ENCODE results near the gene OTUB1.

The OTUB1 gene

GRCh38 chr11:63974259-63975143, 11.7 kb upstream of the OTUB1 start, which contains the start of gene COX8A:
Gene COX8A (plus strand): TSS chr11:63974620. CDS start chr11:63974681, 61 bp downstream.
- H3K4me3 ChIP-seq (ENCODE audit: insufficient read depth, low read depth, low read length, poor library complexity, severe bottlenecking), result peak within 1 kb of the TSS; percentile 100
- peak; percentile 90 to 96 (median 96) for DNase-seq
- no peaks in the 10 kb centered on the region for H3K27me3 ChIP-seq (replicated peaks; ENCODE audit: control insufficient read depth, insufficient read depth, low read length, poor library complexity, severe bottlenecking)
- H3K4me1 ChIP-seq (ENCODE audit: control insufficient read depth, insufficient read depth, low read length, poor library complexity, severe bottlenecking), result peaks cover 11% of the 10 kb centered on the region
- H3K36me3 ChIP-seq (ENCODE audit: control insufficient read depth, insufficient read depth, low read length), result peaks cover 2% of the 10 kb centered on the region
- peak within 1 kb of the TSS; percentile 94 for H3K27ac ChIP-seq (ENCODE audit: insufficient read depth, low read length, poor library complexity, severe bottlenecking)
- H3K9me3 ChIP-seq (ENCODE audit: control insufficient read depth, low read length), result no peaks in the 10 kb centered on the region

GRCh38 chr11:63978551-63979239, 7.5 kb upstream of the OTUB1 start:
- peaks cover 2% of the 10 kb centered on the region for H3K36me3 ChIP-seq (ENCODE audit: control insufficient read depth, insufficient read depth, low read length)
- no peak overlapping the region for H3K27ac ChIP-seq (ENCODE audit: insufficient read depth, low read length, poor library complexity, severe bottlenecking)
- no peaks in the 10 kb centered on the region for H3K27me3 ChIP-seq (replicated peaks; ENCODE audit: control insufficient read depth, insufficient read depth, low read length, poor library complexity, severe bottlenecking)
- DNase-seq, result no peak
- no peaks in the 10 kb centered on the region for H3K9me3 ChIP-seq (ENCODE audit: control insufficient read depth, low read length)
- H3K4me3 ChIP-seq (ENCODE audit: insufficient read depth, low read depth, low read length, poor library complexity, severe bottlenecking), result no peak overlapping the region
- peaks cover 11% of the 10 kb centered on the region for H3K4me1 ChIP-seq (ENCODE audit: control insufficient read depth, insufficient read depth, low read length, poor library complexity, severe bottlenecking)

- Histone ChIP-seq H3K4me1 (ENCODE audit: control insufficient read depth, insufficient read depth, low read length, poor library complexity, severe bottlenecking) (peaks cover 11% of the 10 kb centered on the region), H3K27ac (ENCODE audit: insufficient read depth, low read length, poor library complexity, severe bottlenecking) (no peak overlapping the region), H3K4me3 (ENCODE audit: insufficient read depth, low read depth, low read length, poor library complexity, severe bottlenecking) (no peak overlapping the region), H3K36me3 (ENCODE audit: control insufficient read depth, insufficient read depth, low read length) (peaks cover 2% of the 10 kb centered on the region), H3K27me3 (replicated peaks; ENCODE audit: control insufficient read depth, insufficient read depth, low read length, poor library complexity, severe bottlenecking) (no peaks in the 10 kb centered on the region), H3K9me3 (ENCODE audit: control insufficient read depth, low read length) (no peaks in the 10 kb centered on the region)
- DNase-seq, result no peak
Observed at GRCh38 chr11:63979426-63979825, 6.8 kb upstream of the OTUB1 start.

- H3K9me3 ChIP-seq (ENCODE audit: control insufficient read depth, low read length), result no peaks in the 10 kb centered on the region
- H3K4me1 ChIP-seq (ENCODE audit: control insufficient read depth, insufficient read depth, low read length, poor library complexity, severe bottlenecking), result peaks cover 12% of the 10 kb centered on the region
- peak; percentile 49 to 56 (median 53) for DNase-seq
- peak overlapping the region; percentile 92 for H3K4me3 ChIP-seq (ENCODE audit: insufficient read depth, low read depth, low read length, poor library complexity, severe bottlenecking)
- peak overlapping the region; percentile 86 for H3K27ac ChIP-seq (ENCODE audit: insufficient read depth, low read length, poor library complexity, severe bottlenecking)
- peaks cover 6% of the 10 kb centered on the region for H3K36me3 ChIP-seq (ENCODE audit: control insufficient read depth, insufficient read depth, low read length)
- no peaks in the 10 kb centered on the region for H3K27me3 ChIP-seq (replicated peaks; ENCODE audit: control insufficient read depth, insufficient read depth, low read length, poor library complexity, severe bottlenecking)
Observed at GRCh38 chr11:63985812-63986155, 454 bp upstream of the OTUB1 start.

GRCh38 chr11:63986932-63987513, 785 bp downstream of the OTUB1 start:
- H3K27me3 ChIP-seq (replicated peaks; ENCODE audit: control insufficient read depth, insufficient read depth, low read length, poor library complexity, severe bottlenecking), result no peaks in the 10 kb centered on the region
- no peaks in the 10 kb centered on the region for H3K9me3 ChIP-seq (ENCODE audit: control insufficient read depth, low read length)
- peaks cover 19% of the 10 kb centered on the region for H3K36me3 ChIP-seq (ENCODE audit: control insufficient read depth, insufficient read depth, low read length)
- no peak for DNase-seq
- H3K4me1 ChIP-seq (ENCODE audit: control insufficient read depth, insufficient read depth, low read length, poor library complexity, severe bottlenecking), result peaks cover 12% of the 10 kb centered on the region
- peak overlapping the region; percentile 86 for H3K27ac ChIP-seq (ENCODE audit: insufficient read depth, low read length, poor library complexity, severe bottlenecking)
- H3K4me3 ChIP-seq (ENCODE audit: insufficient read depth, low read depth, low read length, poor library complexity, severe bottlenecking), result peak overlapping the region; percentile 92

GRCh38 chr11:63991558-63991957, 5.3 kb downstream of the OTUB1 start:
- peaks cover 41% of the 10 kb centered on the region for H3K36me3 ChIP-seq (ENCODE audit: control insufficient read depth, insufficient read depth, low read length)
- H3K27me3 ChIP-seq (replicated peaks; ENCODE audit: control insufficient read depth, insufficient read depth, low read length, poor library complexity, severe bottlenecking), result no peaks in the 10 kb centered on the region
- no peak overlapping the region for H3K27ac ChIP-seq (ENCODE audit: insufficient read depth, low read length, poor library complexity, severe bottlenecking)
- H3K9me3 ChIP-seq (ENCODE audit: control insufficient read depth, low read length), result no peaks in the 10 kb centered on the region
- H3K4me1 ChIP-seq (ENCODE audit: control insufficient read depth, insufficient read depth, low read length, poor library complexity, severe bottlenecking), result peaks cover 12% of the 10 kb centered on the region
- H3K4me3 ChIP-seq (ENCODE audit: insufficient read depth, low read depth, low read length, poor library complexity, severe bottlenecking), result no peak overlapping the region
- no peak for DNase-seq

GRCh38 chr11:63993100-63993499, 6.9 kb downstream of the OTUB1 start:
- Histone ChIP-seq H3K4me3 (ENCODE audit: insufficient read depth, low read depth, low read length, poor library complexity, severe bottlenecking) (no peak overlapping the region), H3K9me3 (ENCODE audit: control insufficient read depth, low read length) (no peaks in the 10 kb centered on the region), H3K4me1 (ENCODE audit: control insufficient read depth, insufficient read depth, low read length, poor library complexity, severe bottlenecking) (no peaks in the 10 kb centered on the region), H3K27ac (ENCODE audit: insufficient read depth, low read length, poor library complexity, severe bottlenecking) (no peak overlapping the region), H3K27me3 (replicated peaks; ENCODE audit: control insufficient read depth, insufficient read depth, low read length, poor library complexity, severe bottlenecking) (no peaks in the 10 kb centered on the region), H3K36me3 (ENCODE audit: control insufficient read depth, insufficient read depth, low read length) (peaks cover 56% of the 10 kb centered on the region)
- no peak for DNase-seq

- H3K36me3 ChIP-seq (ENCODE audit: control insufficient read depth, insufficient read depth, low read length), result peaks cover 56% of the 10 kb centered on the region
- peaks cover 1% of the 10 kb centered on the region for H3K4me1 ChIP-seq (ENCODE audit: control insufficient read depth, insufficient read depth, low read length, poor library complexity, severe bottlenecking)
Observed at GRCh38 chr11:63993993-63994392, 7.8 kb downstream of the OTUB1 start.

GRCh38 chr11:63996512-63996911, 10.3 kb downstream of the OTUB1 start:
- no peak overlapping the region for H3K27ac ChIP-seq (ENCODE audit: insufficient read depth, low read length, poor library complexity, severe bottlenecking)
- no peaks in the 10 kb centered on the region for H3K9me3 ChIP-seq (ENCODE audit: control insufficient read depth, low read length)
- H3K27me3 ChIP-seq (replicated peaks; ENCODE audit: control insufficient read depth, insufficient read depth, low read length, poor library complexity, severe bottlenecking), result no peaks in the 10 kb centered on the region
- peaks cover 15% of the 10 kb centered on the region for H3K4me1 ChIP-seq (ENCODE audit: control insufficient read depth, insufficient read depth, low read length, poor library complexity, severe bottlenecking)
- peaks cover 49% of the 10 kb centered on the region for H3K36me3 ChIP-seq (ENCODE audit: control insufficient read depth, insufficient read depth, low read length)
- DNase-seq, result no peak
- H3K4me3 ChIP-seq (ENCODE audit: insufficient read depth, low read depth, low read length, poor library complexity, severe bottlenecking), result no peak overlapping the region

More at GRCh38 chr11:63993993-63994392, 7.8 kb downstream of the OTUB1 start:
- no peaks in the 10 kb centered on the region for H3K9me3 ChIP-seq (ENCODE audit: control insufficient read depth, low read length)
- H3K27ac ChIP-seq (ENCODE audit: insufficient read depth, low read length, poor library complexity, severe bottlenecking), result no peak overlapping the region
- no peaks in the 10 kb centered on the region for H3K27me3 ChIP-seq (replicated peaks; ENCODE audit: control insufficient read depth, insufficient read depth, low read length, poor library complexity, severe bottlenecking)
- no peak for DNase-seq
- no peak overlapping the region for H3K4me3 ChIP-seq (ENCODE audit: insufficient read depth, low read depth, low read length, poor library complexity, severe bottlenecking)
